ENCODE measurements around the gene FUT3. TPM values are rescaled to one million over a fixed set of nuclear protein-coding genes. Genes with fewer than 3 reads are reported as not detected.
"Not testable (repeated sequence)": the region's sequence is repeated elsewhere in the genome, so short reads cannot be mapped to it uniquely, and the experiment has no call there.

Gene FUT3
- total and polyA plus RNA-seq, 2 experiments from 2014 or later, result not detected

GRCh38 chr19:5877882-5878281, 26.6 kb upstream of the FUT3 start:
- Histone ChIP-seq H3K9me3 (ENCODE audit: low read depth) (no peaks in the 10 kb centered on the region), H3K79me2 (ENCODE audit: insufficient read depth) (no peaks in the 10 kb centered on the region), H3K36me3 (ENCODE audit: low read depth) (no peaks in the 10 kb centered on the region), H4K20me1 (ENCODE audit: insufficient read depth) (no peaks in the 10 kb centered on the region), H3K9ac (no peak overlapping the region), H3K9me2 (ENCODE audit: insufficient read depth) (no peaks in the 10 kb centered on the region), H3K4me2 (ENCODE audit: unreplicated experiment) (no peak overlapping the region), H3K27ac (no peak overlapping the region), H2AFZ (no peak overlapping the region), H3K4me1 (ENCODE audit: insufficient read depth) (peaks cover 3% of the 10 kb centered on the region; the same call in 1 of the 2 replicates), H3K27me3 (replicated peaks; ENCODE audit: insufficient read depth) (peaks cover 13% of the 10 kb centered on the region; the same call in 1 of the 2 replicates), H3F3A (ENCODE audit: insufficient read depth) (no peaks in the 10 kb centered on the region), H3K4me3 (no peak overlapping the region)
- in situ Hi-C loops (cut with MboI), result no loop called here
- TF ChIP-seq EZH2 (IDR thresholded peaks at IDR 0.05; ENCODE audit: insufficient read depth, poor library complexity, severe bottlenecking) (no peak), EZH2phosphoT487 (IDR thresholded peaks at IDR 0.05; ENCODE audit: insufficient read depth, low read depth) (no peak)
- 56 to 60% methylated on average over 9 of the region's 9 CpGs for WGBS, 2 experiments (ENCODE audit: low coverage in 1 of 2, low lambda C conversion rate in 2 of 2, missing lambda C conversion rate in 2 of 2)
- no peak for DNase-seq

- Histone ChIP-seq H3K4me3 (no peak overlapping the region), H3K9me2 (ENCODE audit: insufficient read depth) (no peaks in the 10 kb centered on the region), H3K27me3 (replicated peaks; ENCODE audit: insufficient read depth) (peaks cover 13% of the 10 kb centered on the region; the same call in 1 of the 2 replicates), H4K20me1 (ENCODE audit: insufficient read depth) (no peaks in the 10 kb centered on the region), H3F3A (ENCODE audit: insufficient read depth) (no peaks in the 10 kb centered on the region), H3K9me3 (ENCODE audit: low read depth) (no peaks in the 10 kb centered on the region), H2AFZ (no peak overlapping the region), H3K36me3 (ENCODE audit: low read depth) (no peaks in the 10 kb centered on the region), H3K4me2 (ENCODE audit: unreplicated experiment) (no peak overlapping the region), H3K27ac (no peak overlapping the region), H3K79me2 (ENCODE audit: insufficient read depth) (no peaks in the 10 kb centered on the region), H3K4me1 (ENCODE audit: insufficient read depth) (peaks cover 3% of the 10 kb centered on the region; the same call in 1 of the 2 replicates), H3K9ac (no peak overlapping the region)
- 58 to 70% methylated on average over 8 of the region's 8 CpGs for WGBS, 2 experiments (ENCODE audit: low coverage in 1 of 2, low lambda C conversion rate in 2 of 2, missing lambda C conversion rate in 2 of 2)
- no peak for TF ChIP-seq EZH2phosphoT487 (IDR thresholded peaks at IDR 0.05; ENCODE audit: insufficient read depth, low read depth)
- in situ Hi-C loops (cut with MboI), result no loop called here
- no peak for DNase-seq
Measured at GRCh38 chr19:5877427-5877826, 26.2 kb upstream of the FUT3 start.

- H3K4me1 ChIP-seq (ENCODE audit: insufficient read depth); H2AFZ ChIP-seq; H3F3A ChIP-seq (ENCODE audit: insufficient read depth); H3K4me2 ChIP-seq (ENCODE audit: unreplicated experiment); H3K9me3 ChIP-seq (ENCODE audit: low read depth); H4K20me1 ChIP-seq (ENCODE audit: insufficient read depth); H3K9me2 ChIP-seq (ENCODE audit: insufficient read depth); H3K79me2 ChIP-seq (ENCODE audit: insufficient read depth); H3K27ac ChIP-seq; H3K4me3 ChIP-seq; in situ Hi-C loops (cut with MboI); H3K9ac ChIP-seq; H3K36me3 ChIP-seq (ENCODE audit: low read depth): not testable (repeated sequence)
- H3K27me3 ChIP-seq (replicated peaks; ENCODE audit: insufficient read depth), result peaks cover 11% of the 10 kb centered on the region; the same call in 1 of the 2 replicates
- 68 to 70% methylated on average over 7 of the region's 7 CpGs for WGBS, 2 experiments (ENCODE audit: low coverage in 1 of 2, low lambda C conversion rate in 2 of 2, missing lambda C conversion rate in 2 of 2)
- peak; percentile 72 for DNase-seq
Measured at GRCh38 chr19:5874496-5874895, 23.2 kb upstream of the FUT3 start.

- TF ChIP-seq EZH2 (IDR thresholded peaks at IDR 0.05; ENCODE audit: insufficient read depth, poor library complexity, severe bottlenecking) (no peak), EZH2phosphoT487 (IDR thresholded peaks at IDR 0.05; ENCODE audit: insufficient read depth, low read depth) (no peak)
- Histone ChIP-seq H3K27ac (no peak overlapping the region), H3K4me3 (no peak overlapping the region), H3K9ac (no peak overlapping the region), H2AFZ (no peak overlapping the region), H3F3A (ENCODE audit: insufficient read depth) (no peaks in the 10 kb centered on the region), H3K4me1 (ENCODE audit: insufficient read depth) (no peaks in the 10 kb centered on the region), H3K4me2 (ENCODE audit: unreplicated experiment) (no peak overlapping the region), H3K9me2 (ENCODE audit: insufficient read depth) (no peaks in the 10 kb centered on the region), H3K9me3 (ENCODE audit: low read depth) (no peaks in the 10 kb centered on the region), H3K27me3 (replicated peaks; ENCODE audit: insufficient read depth) (peaks cover 11% of the 10 kb centered on the region; the same call in 1 of the 2 replicates), H3K79me2 (ENCODE audit: insufficient read depth) (no peaks in the 10 kb centered on the region), H4K20me1 (ENCODE audit: insufficient read depth) (no peaks in the 10 kb centered on the region), H3K36me3 (ENCODE audit: low read depth) (no peaks in the 10 kb centered on the region)
- no peak for DNase-seq
- in situ Hi-C loops (cut with MboI), result no loop called here
- WGBS, 2 experiments (ENCODE audit: low coverage in 1 of 2, low lambda C conversion rate in 2 of 2, missing lambda C conversion rate in 2 of 2), result 70 to 71% methylated on average over 12 of the region's 12 CpGs
Measured at GRCh38 chr19:5873617-5874199, 22.5 kb upstream of the FUT3 start.

- Histone ChIP-seq H3K9me2 (ENCODE audit: insufficient read depth) (no peaks in the 10 kb centered on the region), H3K4me1 (ENCODE audit: insufficient read depth) (no peaks in the 10 kb centered on the region), H3K9me3 (ENCODE audit: low read depth) (no peaks in the 10 kb centered on the region), H3F3A (ENCODE audit: insufficient read depth) (no peaks in the 10 kb centered on the region), H2AFZ (no peak overlapping the region), H3K9ac (no peak overlapping the region), H4K20me1 (ENCODE audit: insufficient read depth) (no peaks in the 10 kb centered on the region), H3K27me3 (replicated peaks; ENCODE audit: insufficient read depth) (0 out of 2 replicates have a peak, but pooled peaks cover 4% of the 10 kb centered on the region), H3K27ac (no peak overlapping the region), H3K36me3 (ENCODE audit: low read depth) (no peaks in the 10 kb centered on the region), H3K4me3 (no peak overlapping the region), H3K4me2 (ENCODE audit: unreplicated experiment) (no peak overlapping the region), H3K79me2 (ENCODE audit: insufficient read depth) (no peaks in the 10 kb centered on the region)
- in situ Hi-C loops (cut with MboI), result no loop called here
- WGBS, 2 experiments (ENCODE audit: low coverage in 1 of 2, low lambda C conversion rate in 2 of 2, missing lambda C conversion rate in 2 of 2), result 64 to 67% methylated on average over 12 of the region's 12 CpGs
- TF ChIP-seq EZH2 (IDR thresholded peaks at IDR 0.05; ENCODE audit: insufficient read depth, poor library complexity, severe bottlenecking) (no peak), EZH2phosphoT487 (IDR thresholded peaks at IDR 0.05; ENCODE audit: insufficient read depth, low read depth) (no peak)
- no peak for DNase-seq
Measured at GRCh38 chr19:5870986-5871394, 19.7 kb upstream of the FUT3 start.

Data from GM23248 (cell line).